GM12801 (cell line): Measurements from ENCODE around the gene ECI1.

Experiments
- TF ChIP-seq, protein P1 (sequence below): IDR thresholded peaks from one replicate; pipeline ENCODE4 v1.5.1; 2011; ENCODE audit warnings: control low read depth; ENCODE audit not compliant: insufficient read length; ENCODE audit errors: extremely low read depth

The ECI1 gene

DNA sequence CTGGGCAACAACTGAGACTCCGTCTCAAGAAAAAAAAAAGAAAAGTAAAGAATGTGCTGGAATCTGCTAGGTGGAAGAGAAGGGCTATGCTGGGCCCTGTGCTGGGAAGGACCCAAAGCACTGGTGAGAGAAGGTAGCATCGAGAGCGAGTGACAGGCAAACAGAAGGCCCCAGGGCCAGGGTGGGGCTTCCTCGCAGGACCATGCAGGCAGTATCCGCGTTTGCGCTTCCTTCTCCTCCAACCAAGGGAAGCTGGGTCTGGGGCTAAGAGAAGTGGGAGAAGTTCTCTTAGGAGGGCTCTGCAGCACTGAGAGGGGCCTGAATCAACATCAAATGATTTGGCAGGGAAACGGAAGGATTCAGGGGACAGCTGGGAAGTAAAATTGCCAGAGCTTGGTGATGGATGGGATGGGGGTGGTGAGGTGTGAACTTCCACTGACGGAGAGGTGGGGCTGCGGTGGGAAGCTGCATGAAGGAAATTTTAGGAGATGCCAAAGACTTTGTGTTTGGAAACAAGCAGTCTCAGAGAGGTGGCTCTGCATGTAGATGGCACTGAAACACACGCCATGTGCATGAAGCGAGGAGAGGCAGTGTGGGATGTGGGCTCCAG, 5.2 kb upstream of the ECI1 start:
- TF ChIP-seq, protein P1, sequence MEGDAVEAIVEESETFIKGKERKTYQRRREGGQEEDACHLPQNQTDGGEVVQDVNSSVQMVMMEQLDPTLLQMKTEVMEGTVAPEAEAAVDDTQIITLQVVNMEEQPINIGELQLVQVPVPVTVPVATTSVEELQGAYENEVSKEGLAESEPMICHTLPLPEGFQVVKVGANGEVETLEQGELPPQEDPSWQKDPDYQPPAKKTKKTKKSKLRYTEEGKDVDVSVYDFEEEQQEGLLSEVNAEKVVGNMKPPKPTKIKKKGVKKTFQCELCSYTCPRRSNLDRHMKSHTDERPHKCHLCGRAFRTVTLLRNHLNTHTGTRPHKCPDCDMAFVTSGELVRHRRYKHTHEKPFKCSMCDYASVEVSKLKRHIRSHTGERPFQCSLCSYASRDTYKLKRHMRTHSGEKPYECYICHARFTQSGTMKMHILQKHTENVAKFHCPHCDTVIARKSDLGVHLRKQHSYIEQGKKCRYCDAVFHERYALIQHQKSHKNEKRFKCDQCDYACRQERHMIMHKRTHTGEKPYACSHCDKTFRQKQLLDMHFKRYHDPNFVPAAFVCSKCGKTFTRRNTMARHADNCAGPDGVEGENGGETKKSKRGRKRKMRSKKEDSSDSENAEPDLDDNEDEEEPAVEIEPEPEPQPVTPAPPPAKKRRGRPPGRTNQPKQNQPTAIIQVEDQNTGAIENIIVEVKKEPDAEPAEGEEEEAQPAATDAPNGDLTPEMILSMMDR = no peak

DNA sequence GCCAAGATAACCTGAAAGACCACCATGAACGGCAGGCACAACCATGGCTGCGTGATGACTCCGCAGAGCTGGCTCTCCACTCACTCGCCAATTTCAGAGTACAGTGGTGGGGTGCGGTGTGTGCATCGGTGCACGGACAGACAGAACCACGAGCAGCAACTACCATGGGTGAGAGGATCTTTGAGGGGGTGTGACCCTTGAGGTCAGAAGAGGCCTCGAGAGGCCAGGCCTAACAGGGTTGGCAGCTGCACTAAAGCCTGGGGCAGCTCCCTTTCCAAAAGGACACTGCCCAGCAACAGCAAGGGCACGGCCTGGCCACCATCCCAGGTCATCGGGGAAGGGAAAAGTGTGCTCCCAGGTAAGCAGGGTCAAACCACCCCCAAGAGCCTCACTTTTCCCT, 1.9 kb upstream of the ECI1 start:
- TF ChIP-seq, protein P1 = no peak

DNA sequence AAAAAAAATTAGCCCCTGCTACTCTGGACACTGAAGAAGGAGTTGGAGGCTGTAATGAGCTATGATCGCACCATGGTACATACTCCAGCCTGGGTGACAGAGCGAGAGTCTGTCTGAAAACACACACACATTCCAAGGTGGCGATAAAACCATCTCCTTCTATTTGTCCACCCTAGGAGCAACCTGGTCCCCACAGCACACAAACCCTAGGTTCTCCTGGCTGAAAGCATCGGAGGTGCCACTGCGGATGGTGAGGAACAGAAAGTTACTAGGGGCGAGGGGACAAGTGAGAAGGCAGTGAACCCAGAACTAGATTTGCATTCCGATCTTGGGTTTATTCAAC, 1.4 kb upstream of the ECI1 start:
- TF ChIP-seq, protein P1 = no peak

DNA sequence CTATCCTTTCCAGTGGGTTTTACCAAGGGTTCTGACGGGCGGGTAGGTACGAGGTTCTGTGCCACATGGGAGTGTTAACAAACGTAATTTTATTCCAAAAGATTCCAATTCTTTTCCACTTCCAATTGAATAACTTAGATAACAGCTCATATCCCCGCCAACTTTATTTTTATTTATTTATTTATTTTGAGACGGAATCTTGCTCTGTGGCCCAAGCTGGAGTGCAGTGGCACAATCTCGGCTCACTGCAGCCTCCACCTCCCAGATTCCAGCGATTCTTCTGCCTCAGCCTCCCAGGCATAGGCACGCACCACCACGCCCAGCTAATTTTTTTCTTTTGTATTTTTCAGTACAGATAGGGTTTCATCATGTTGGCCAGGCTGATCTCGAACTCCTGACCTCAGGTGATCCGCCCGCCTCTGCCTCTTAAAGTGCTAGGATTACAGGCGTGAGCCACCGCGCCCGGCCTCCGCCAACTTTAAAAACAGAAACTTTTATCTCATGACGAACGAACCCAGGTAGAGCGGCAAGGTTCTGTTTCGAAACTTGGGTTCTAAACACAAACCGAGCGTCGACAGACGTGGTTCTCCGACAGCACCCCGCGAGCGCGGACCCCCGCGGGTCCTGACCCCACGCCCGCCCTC, 613 bp downstream of the ECI1 start:
- TF ChIP-seq, protein P1 = no peak

DNA sequence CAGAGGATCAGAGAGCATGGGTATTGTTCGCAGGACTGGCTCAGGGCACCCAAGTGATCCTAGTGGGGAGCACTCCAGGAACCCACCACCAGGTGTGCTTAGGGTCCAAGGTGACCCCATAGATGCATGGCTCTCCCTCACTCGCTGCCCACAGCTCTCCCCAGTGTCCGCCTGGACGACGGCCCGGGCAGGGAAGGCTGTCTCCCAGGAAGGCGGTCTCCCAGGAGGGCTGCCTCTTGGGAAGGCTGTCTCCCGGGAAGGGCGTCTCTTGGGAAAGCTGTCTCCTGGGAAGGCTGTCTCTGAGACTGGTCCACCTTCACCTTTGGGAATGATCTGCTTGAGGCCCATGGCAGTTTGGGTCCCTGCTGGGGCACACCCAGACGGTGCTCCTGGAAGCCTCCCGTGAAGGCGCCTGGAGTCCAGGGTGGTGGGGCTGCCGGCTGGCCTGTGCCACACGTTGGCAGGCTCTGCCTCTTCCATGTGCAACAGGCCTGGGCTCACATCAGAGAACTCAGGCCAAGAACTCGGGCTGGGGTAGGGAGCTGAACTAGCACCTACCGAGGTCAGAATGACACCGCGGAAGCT, 5.0 kb downstream of the ECI1 start:
- TF ChIP-seq, protein P1 = no peak

DNA sequence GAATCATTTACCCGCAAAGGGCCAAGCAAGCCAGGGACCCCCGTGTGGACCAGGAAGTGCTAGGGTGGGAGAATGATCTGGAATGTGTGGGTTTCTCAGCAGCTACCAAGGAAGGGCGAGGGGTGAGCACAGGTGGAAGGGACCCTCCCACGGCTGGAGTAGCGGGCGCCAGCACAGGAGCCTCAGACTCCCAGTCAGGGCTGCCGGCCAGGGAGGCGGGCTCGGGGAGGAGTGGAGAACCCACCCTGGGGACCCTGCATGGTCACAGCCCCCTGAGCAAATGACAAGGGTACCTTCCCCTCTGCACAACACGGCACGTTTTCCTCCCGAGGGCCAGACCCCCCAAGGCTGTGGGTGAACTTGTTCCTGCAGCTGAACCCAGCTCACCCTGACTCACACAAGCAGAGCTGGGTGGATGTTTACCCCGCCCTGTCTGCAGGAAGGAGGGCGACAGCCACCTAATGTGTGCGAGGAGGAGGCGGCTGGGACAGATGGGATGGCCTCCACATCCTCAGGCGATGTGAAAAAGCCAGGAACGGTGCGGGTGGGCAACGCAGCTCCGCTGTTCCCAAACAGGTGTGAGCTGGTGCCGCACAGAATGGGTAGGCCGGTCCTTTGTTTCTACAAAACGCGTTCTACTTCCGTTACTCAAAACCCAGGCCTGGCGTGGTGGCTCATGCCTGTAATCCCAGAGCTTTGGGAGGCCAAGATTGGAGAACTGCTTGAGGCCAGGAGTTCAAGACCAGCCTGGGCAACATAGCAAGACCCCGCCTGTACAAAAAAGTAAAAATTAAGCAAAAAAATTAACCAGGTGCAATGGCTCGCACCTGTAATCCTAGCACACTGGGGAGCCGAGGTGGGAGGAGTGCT, 6.2 kb downstream of the ECI1 start:
- TF ChIP-seq, protein P1 = no peak

DNA sequence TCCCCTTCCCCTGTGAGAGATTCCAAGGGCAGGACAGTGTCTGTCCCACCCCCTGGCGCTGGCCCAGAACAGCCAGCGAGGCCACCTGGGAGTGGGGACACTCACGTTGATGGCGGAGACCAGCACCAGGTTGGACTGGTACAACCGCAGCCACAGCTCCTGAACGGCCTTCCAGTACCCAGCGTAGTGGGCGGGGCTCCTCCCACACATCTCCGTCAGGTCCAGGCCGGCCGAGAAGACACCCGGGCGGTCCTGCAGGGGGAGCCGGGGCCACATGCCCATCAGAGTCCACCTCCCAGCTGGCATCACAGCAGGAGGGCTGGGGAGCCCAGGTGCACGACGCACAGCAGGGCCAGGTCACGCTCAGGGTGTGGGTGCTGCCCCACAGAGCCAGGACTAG, 7.1 kb downstream of the ECI1 start:
- TF ChIP-seq, protein P1 = no peak
